ENCODE results near the gene ACAD10. TPM values are rescaled to one million over a fixed set of nuclear protein-coding genes. Genes with fewer than 3 reads are reported as not detected.

Gene ACAD10
- total RNA-seq, 1 experiment from 2014 or later: 30.8 TPM

DNA sequence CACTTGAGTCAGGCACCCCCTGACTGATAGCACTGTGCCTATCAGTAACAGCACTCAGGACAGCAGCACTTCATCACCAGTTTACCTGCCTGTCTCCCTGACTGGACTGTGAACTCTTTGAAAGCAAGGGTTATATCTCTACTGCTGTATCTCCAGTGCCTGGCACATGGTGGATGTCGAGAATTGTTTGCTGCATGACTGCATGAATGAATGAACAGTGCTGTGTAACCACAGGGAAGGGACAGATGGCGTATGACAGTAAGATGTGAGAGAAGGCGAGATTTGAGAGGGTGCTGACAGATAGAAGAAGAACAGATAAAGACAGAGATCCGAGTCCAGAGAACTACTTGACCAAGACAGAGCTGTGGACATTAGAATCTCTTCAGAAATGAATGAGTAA lies 29.8 kb upstream of the ACAD10 start:
- no peaks in the 10 kb centered on the region for H3K9me3 ChIP-seq (ENCODE audit: control insufficient read depth, insufficient read depth, low read depth, low read length)
- BruUV-seq (replicated peaks): no TSS peak
- in situ Hi-C loops (cut with HindIII; ENCODE audit: low pct_unique_long_range_greater_than_20kb, low sequenced_read_pairs): no loop called here
- POLR2A ChIA-PET: no interaction called here
- no peaks in the 10 kb centered on the region for H3K27me3 ChIP-seq (ENCODE audit: control insufficient read depth, insufficient read depth, low read length)
- peaks cover 23% of the 10 kb centered on the region for H3K36me3 ChIP-seq (ENCODE audit: control insufficient read depth, insufficient read depth, low read length)
- intact Hi-C loops (cut with micrococcal nuclease; ENCODE audit: unreplicated experiment): no loop called here
- DNase-seq (ENCODE audit: low read depth, low spot score): no peak
- ATAC-seq: no peak
- H3K4me3 ChIP-seq (ENCODE audit: low read depth in 2 of 2, low read length in 2 of 2): no peak overlapping the region
- TF ChIP-seq SIN3A (IDR thresholded peaks at IDR 0.05; ENCODE audit: borderline replicate concordance, insufficient read depth, low read depth, low read length): no peak
- no peak for TF ChIP-seq POLR2AphosphoS5 (IDR thresholded peaks at IDR 0.05; ENCODE audit: low read depth, low read length)
- TF ChIP-seq TCF7L2 (IDR thresholded peaks at IDR 0.05; ENCODE audit: low read depth, low read length): no peak
- TF ChIP-seq, protein P1, sequence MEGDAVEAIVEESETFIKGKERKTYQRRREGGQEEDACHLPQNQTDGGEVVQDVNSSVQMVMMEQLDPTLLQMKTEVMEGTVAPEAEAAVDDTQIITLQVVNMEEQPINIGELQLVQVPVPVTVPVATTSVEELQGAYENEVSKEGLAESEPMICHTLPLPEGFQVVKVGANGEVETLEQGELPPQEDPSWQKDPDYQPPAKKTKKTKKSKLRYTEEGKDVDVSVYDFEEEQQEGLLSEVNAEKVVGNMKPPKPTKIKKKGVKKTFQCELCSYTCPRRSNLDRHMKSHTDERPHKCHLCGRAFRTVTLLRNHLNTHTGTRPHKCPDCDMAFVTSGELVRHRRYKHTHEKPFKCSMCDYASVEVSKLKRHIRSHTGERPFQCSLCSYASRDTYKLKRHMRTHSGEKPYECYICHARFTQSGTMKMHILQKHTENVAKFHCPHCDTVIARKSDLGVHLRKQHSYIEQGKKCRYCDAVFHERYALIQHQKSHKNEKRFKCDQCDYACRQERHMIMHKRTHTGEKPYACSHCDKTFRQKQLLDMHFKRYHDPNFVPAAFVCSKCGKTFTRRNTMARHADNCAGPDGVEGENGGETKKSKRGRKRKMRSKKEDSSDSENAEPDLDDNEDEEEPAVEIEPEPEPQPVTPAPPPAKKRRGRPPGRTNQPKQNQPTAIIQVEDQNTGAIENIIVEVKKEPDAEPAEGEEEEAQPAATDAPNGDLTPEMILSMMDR (IDR thresholded peaks at IDR 0.05): no peak
- TF ChIP-seq, protein P2, sequence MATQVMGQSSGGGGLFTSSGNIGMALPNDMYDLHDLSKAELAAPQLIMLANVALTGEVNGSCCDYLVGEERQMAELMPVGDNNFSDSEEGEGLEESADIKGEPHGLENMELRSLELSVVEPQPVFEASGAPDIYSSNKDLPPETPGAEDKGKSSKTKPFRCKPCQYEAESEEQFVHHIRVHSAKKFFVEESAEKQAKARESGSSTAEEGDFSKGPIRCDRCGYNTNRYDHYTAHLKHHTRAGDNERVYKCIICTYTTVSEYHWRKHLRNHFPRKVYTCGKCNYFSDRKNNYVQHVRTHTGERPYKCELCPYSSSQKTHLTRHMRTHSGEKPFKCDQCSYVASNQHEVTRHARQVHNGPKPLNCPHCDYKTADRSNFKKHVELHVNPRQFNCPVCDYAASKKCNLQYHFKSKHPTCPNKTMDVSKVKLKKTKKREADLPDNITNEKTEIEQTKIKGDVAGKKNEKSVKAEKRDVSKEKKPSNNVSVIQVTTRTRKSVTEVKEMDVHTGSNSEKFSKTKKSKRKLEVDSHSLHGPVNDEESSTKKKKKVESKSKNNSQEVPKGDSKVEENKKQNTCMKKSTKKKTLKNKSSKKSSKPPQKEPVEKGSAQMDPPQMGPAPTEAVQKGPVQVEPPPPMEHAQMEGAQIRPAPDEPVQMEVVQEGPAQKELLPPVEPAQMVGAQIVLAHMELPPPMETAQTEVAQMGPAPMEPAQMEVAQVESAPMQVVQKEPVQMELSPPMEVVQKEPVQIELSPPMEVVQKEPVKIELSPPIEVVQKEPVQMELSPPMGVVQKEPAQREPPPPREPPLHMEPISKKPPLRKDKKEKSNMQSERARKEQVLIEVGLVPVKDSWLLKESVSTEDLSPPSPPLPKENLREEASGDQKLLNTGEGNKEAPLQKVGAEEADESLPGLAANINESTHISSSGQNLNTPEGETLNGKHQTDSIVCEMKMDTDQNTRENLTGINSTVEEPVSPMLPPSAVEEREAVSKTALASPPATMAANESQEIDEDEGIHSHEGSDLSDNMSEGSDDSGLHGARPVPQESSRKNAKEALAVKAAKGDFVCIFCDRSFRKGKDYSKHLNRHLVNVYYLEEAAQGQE (IDR thresholded peaks at IDR 0.05; ENCODE audit: insufficient read depth in 1 of 2, low read depth in 2 of 2, low read length in 1 of 2): no peak
- CTCF ChIA-PET: interaction anchor here (0.6 kb wide), 1 partner anchor 1216 kb away, joined by 3 read pairs; no protein-coding TSS in a partner anchor
- no peak overlapping the region for H3K27ac ChIP-seq (ENCODE audit: low read length)
- H3K4me1 ChIP-seq (ENCODE audit: control insufficient read depth, insufficient read depth, low read length): no peaks in the 10 kb centered on the region

DNA sequence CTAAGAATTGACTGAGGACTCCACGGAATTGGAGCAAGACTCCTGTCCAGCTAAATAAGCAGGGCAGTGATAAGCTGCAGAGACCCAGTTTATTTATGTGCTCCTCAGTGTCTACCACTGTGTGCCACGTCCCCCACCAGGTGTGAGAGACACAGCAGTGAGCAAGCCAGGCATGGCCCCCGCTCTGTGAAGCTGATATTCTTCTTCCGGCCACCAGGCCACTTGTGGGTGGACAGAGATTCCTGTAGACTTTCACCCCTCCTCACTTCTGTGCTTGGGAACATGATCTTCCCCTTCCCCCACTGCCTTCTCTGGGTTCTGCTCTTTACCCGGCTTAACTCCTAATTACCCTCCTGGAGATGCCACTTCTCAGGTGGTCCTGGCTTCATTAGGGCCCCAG lies 21.4 kb upstream of the ACAD10 start:
- Histone ChIP-seq H3K4me1 (ENCODE audit: control insufficient read depth, insufficient read depth, low read length) (no peaks in the 10 kb centered on the region), H3K9me3 (ENCODE audit: control insufficient read depth, insufficient read depth, low read depth, low read length) (no peaks in the 10 kb centered on the region), H3K27me3 (ENCODE audit: control insufficient read depth, insufficient read depth, low read length) (no peaks in the 10 kb centered on the region), H3K27ac (ENCODE audit: low read length) (no peak overlapping the region), H3K4me3 (ENCODE audit: low read depth in 2 of 2, low read length in 2 of 2) (no peak overlapping the region), H3K36me3 (ENCODE audit: control insufficient read depth, insufficient read depth, low read length) (no peaks in the 10 kb centered on the region)
- DNase-seq (ENCODE audit: low read depth, low spot score) (no peak), ATAC-seq (no peak)
- TF ChIP-seq, protein P2 (IDR thresholded peaks at IDR 0.05; ENCODE audit: insufficient read depth in 1 of 2, low read depth in 2 of 2, low read length in 1 of 2): no peak
- no peak for TF ChIP-seq SIN3A (IDR thresholded peaks at IDR 0.05; ENCODE audit: borderline replicate concordance, insufficient read depth, low read depth, low read length)
- no peak for TF ChIP-seq TCF7L2 (IDR thresholded peaks at IDR 0.05; ENCODE audit: low read depth, low read length)
- TF ChIP-seq, protein P1 (IDR thresholded peaks at IDR 0.05): no peak
- TF ChIP-seq POLR2AphosphoS5 (IDR thresholded peaks at IDR 0.05; ENCODE audit: low read depth, low read length): no peak
- no TSS peak for BruUV-seq (replicated peaks)
- CTCF ChIA-PET: no interaction called here
- POLR2A ChIA-PET: no interaction called here
- in situ Hi-C loops (cut with HindIII; ENCODE audit: low pct_unique_long_range_greater_than_20kb, low sequenced_read_pairs): no loop called here
- intact Hi-C loops (cut with micrococcal nuclease; ENCODE audit: unreplicated experiment): no loop called here
